Stimulated activated CD4-positive, alpha-beta T cell treated with anti-CD3 and anti-CD28 coated beads, TNF-alpha, amount 100 ng/mL, for 4 hours (primary cell): ENCODE data around the gene CPVL.
"Not testable (repeated sequence)": the region's sequence is repeated elsewhere in the genome, so short reads cannot be mapped to it uniquely, and the experiment has no call there.

Experiments used
- DNase-seq, 3 experiments: peaks; one replicate each; pipeline ENCODE4 v3.0.0-alpha.2; 2020; ENCODE audit warnings: low read depth in 3 of 3

Gene CPVL

DNA sequence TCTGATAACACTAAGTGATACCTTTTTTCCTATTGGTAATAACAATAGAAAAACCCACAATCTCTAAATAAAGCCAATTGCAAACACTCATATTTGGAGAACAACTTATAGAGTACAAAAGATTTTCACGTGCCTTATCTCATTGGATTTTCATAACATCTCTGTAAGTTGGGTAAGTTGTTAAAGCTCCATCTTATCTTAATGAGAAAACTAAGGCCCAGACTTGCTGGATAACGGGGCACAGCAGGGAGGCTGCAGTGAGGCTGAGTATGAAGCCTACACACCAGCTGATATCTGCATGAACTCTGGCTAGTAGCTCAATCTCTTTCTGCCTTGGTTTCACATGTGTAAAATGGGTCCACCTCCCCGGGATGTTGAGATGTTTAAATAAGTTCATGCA, 26.8 kb downstream of the CPVL start:
- DNase-seq, result no peak

DNA sequence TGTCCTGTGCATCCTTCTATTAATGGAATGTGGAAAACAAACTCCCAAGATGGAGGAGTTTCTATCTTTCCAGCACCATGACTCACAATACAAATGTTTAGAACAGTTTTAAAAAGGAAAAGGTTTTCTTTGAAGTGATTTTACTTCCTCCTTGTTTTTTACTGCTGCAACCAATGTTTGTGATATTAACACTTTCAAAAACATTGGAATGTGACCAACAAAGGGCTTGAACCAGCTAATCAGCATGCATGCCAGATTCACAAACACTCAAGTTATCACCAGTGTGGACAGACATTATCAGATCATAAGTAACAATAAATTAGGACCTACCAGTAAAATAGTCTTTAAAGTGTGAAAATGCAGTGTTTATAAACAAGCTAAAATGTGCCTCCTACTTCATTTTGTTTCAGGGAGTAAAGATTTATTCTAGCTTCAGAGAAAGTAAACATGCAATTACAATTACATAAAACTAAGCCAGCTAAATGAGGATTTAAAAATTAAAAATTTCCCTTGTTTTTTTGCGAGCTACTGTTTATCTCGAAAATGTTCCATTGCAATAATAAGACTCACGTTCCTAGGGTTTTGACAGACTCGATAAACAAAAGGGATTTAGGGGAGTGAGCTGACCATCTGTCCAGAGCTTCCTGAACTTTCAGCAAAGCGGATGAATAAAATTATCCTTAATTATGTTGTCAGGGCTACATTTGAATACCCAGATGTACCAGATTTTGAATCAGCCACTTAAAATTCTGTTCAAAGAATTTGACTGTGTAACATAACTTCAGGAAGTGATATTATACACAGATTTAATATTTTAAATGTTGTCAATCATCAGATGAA, 29.8 kb downstream of the CPVL start:
- no peak for DNase-seq

DNA sequence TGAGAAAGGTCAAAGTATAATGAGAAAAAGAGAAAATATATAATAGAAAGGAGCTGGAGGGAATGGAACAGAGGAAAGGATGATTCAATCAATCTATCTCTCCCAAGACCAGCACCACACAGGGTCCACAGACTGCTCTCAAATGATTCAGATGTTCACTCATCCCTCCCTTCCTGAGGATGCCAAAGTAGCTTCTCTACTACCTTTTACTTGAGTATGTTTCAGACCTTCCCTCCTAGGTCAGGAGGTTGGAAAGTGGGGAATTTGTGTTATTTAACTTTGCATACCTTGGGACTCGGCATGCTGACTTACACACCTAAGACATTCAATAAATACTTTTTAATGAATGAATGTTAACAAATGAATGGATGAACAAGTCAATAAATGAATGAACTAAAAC, 30.6 kb downstream of the CPVL start:
- DNase-seq, result no peak

DNA sequence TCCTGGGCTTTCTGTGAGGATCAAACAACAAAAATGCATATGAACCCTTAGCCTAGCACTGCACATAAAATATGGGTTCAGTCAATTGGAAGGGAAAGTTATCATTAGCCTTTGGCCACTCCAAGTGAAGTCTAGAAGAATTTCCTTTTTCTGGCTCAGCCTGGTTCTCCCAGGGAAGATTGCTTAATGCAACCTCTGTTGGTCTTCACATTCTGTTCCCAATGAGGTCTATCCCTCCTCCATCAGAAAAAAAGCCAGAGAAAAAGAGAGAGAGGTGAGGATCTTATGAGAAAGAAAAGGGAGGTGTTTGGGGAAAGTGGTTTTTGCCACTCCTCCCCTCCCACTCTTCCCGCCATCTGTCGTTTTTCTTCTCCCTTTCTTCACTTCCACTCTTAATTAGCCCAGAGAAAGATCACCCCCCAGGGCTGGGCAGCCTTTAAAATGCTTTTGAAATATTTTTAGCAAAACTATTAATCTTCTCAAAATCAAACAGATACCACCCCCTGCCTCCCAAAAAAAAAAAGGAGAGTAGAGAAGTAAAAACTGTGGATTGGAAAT, 31.1 kb downstream of the CPVL start:
- no peak for DNase-seq

DNA sequence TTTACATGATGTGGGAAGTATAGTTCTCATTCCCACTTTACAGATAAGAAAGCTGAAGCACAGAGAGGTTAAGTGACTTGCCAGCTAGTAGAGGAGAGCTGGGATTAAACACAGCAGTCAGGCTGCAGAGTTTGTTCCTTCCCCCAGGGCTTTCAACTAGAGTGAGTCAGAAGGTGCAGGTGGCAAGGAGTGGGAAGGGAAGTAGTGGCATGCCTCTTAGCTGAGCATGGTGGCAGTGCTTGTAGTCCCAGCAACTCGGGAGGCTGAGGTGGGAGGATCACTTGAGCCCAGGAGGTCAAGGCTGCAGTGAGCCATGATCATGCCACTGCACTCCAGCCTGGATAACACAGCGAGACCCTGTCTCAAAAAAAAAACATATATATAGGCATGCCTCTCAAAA, 32.1 kb downstream of the CPVL start:
- DNase-seq, result not testable (repeated sequence)

DNA sequence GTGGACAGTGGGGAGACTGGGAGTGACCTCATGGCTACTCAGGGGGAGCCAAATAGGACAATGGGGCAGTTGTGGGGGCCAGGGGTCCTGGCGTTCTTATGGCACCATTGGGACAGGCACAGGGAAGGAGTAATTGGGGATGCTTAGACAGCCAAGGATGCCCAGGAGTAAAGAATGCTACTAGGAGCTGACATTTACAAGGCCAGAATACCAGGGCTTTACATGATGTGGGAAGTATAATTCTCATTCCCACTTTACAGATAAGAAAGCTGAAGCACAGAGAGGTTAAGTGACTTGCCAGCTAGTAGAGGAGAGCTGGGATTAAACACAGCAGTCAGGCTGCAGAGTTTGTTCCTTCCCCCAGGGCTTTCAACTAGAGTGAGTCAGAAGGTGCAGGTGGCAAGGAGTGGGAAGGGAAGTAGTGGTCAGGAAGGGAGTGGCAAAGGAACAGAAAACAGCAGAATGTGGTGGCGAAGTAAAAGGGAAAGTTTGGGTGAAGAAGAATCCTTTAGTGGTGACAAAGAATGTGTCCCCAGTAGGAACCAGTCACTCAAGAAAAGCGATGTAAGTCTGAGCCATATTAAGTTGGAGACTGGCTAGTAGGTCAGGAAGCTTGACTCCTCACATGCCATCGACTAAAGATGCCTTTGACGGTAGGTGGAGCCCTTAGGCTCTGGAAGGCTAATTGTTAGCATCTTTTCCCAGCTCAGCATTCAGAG, 32.8 kb downstream of the CPVL start:
- no peak for DNase-seq

DNA sequence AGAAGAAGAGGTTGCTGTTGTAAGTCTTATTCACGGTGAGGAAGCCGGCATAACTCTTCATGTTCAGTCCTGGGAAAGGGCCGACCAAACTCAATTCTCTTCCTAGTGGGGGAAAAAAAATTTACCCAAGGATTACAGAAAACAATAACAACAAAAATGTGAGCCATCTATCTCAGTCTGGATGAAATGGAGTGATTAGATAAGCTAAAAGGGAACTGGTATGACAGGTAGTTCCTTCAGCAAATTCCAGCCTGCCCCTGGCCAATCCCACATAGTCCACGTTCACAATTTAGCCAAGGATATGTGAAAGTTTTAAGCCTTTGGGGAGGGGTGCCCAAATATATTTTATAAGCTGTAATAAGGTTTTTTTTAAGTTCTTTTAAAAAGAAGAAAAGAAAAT, 33.6 kb downstream of the CPVL start:
- no peak for DNase-seq

DNA sequence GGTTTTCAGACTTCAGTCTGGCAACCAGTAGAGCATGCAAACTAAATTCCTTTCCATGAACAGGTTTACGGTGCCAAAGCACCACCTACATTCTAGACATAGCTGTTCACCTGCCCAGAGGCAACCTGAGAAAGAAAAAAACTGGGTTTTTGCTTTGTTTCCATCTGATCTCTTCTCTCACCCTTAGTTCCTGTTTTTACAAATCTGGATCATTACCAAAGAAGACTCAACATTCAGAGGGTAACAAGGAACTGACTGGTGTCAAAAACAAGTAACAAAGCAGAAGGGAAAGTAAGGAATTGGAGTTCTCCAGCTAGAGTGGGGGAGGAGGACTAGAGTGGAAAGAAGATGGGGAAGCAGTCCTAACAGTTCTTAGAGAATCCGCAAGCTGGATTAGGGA, 36.4 kb downstream of the CPVL start:
- DNase-seq, result no peak

DNA sequence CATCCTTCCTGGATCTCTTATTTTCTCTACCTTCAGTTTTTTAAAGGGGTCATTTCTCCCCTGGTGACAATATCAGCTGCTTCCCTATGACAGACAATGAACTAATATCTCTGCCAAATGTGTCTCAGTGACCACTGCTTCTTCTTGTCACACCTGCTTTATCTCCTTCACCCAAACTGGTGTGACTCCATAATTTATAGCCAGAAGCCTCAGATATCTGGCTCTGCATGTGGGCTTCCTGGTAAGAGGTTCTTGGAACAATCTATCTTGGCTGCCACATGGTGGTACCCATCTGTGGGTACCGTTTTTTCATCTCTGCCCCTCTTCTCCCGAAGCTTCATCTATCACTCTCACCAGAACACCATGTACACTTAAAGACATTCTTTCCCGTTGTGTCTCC, 37.0 kb downstream of the CPVL start:
- DNase-seq, result no peak

DNA sequence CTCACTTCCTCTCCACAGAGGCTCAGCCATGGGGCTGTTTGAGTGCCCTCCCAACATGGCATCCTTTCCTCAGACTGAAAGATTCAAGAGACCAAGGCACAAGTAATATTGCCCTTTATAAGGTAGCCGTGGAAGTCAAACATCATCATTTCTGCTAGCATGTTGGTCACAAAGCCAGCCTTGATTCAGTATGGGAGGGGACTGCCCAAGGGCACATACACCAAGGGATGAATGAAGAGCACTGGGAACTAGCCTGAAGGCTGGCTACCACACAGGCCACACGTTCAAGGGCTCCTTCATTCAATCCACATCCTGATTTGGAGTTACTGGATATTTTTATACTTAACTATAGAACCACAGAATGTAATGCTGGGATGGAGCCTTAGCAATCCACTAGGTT, 39.3 kb downstream of the CPVL start:
- no peak for DNase-seq

DNA sequence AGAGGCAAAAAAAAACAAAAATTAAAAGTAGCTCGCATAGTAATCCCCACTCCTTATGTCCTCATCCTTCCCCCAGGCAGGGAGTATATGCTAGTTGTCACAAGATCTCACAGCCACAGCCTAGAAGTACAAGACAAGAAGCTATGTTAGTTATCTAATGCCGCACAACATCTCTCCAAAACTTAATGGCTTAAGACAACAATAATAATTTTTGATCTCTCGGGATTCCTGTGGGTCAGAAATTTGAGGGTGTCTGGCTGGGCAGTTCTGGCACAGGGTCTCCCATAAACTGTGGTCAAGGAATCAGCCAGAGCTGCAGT, 39.7 kb downstream of the CPVL start:
- DNase-seq, result no peak

DNA sequence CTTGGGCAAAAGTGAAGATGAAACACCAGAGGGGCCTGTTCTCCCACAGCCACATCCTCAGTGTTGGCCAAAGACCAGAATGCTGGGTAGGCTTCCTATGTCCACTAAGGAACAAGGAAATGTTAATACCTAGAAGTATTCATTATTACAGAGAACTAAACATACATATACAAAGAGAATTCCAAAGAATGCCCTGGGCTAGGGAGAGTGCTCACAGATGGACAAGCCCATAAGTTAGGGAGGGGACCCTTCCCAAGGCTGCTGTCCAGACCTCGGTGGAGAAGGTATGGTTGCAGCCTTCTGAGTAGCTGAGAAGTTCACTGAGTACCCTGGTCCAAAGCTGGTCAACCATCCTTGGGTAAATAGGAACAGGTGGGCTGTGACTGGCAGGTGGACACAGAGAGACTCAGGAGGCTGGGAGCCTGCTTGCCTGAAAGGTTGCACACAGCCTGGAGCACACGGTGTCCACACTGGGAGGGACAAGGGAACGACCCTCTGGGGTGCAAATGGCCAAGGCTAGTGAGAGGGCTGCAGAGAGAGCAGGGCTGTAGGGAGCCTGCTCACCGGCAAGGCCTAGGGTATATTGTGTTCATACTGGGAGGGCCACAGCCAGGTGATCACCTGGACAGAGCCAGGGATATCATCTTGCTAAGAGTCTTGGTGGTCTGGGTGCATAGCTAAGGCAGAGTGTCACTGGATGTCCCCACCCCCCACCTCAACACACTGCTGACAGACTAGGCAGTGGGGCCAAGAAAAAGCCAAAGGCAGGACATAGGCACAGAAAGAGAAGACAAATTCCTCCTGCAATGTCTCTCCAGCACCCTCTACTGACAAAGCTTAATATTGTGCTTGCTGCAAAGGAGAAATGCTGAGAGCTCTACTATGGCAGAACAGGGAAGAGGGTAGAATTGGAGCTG, 40.3 kb downstream of the CPVL start:
- no peak for DNase-seq

DNA sequence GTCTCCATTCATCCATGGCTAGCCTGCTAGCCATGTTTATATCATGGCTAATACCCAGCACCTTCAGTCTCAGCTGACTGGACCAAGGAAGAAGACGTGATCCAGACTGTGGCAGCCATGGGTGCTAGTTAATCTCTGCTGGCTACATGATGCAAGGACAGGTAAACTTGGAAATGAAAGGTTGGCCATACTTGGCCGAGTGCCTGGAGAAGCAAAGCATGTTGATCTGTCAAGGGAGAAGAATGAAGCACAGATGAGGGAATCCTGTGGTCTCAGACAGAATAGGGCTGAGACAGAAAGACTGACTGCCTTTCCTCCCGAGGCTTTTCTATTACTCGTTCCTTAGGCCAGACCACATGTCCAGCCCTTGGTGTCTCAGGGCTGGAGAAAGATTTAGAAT, 41.1 kb downstream of the CPVL start:
- DNase-seq, result no peak

DNA sequence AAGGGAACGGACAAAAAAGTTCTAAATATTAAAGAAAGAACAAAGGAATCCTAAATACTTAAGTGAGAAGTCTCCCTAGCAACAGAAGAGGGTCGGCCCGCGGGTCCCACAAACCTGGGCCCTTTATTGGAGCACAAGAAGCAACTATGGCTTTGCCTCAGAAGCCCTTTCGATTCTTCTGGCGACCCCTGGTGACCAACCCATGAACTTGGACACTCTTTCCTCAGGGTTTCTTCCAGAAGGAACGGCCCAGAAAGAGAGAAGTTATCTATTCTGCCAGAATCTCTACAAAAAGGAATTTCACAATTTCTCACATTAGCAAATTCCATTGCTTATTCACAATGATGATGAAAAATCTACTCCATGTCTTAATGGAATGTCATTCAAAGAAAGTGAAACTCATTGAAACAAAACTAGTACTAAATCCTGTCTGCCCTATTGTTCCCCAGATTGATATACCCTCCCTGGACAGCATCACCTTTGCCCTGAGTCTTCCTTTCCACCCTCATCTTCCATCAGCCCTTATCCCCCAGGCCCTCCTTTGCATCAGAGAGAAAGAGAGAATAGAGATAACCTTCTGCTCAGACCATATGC, 43.7 kb downstream of the CPVL start:
- DNase-seq, result no peak

DNA sequence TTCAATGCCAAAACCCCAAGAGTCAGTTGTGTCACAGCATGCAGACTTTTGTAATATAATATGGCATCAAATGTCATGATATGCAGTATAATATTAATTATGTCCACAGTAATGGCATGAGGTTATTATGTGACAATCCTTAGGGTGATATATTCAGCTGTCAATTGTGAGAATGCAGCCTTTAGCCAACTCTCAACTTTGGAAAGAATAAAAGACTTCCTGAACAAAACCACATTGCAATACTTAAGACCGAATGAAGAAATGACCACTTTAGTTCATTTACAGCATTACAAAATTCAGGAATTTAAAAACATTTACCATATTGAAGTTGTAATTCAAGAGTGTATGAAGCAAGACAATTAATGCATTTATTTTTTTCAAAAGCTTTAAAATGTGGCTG, 45.4 kb downstream of the CPVL start:
- DNase-seq, result no peak

DNA sequence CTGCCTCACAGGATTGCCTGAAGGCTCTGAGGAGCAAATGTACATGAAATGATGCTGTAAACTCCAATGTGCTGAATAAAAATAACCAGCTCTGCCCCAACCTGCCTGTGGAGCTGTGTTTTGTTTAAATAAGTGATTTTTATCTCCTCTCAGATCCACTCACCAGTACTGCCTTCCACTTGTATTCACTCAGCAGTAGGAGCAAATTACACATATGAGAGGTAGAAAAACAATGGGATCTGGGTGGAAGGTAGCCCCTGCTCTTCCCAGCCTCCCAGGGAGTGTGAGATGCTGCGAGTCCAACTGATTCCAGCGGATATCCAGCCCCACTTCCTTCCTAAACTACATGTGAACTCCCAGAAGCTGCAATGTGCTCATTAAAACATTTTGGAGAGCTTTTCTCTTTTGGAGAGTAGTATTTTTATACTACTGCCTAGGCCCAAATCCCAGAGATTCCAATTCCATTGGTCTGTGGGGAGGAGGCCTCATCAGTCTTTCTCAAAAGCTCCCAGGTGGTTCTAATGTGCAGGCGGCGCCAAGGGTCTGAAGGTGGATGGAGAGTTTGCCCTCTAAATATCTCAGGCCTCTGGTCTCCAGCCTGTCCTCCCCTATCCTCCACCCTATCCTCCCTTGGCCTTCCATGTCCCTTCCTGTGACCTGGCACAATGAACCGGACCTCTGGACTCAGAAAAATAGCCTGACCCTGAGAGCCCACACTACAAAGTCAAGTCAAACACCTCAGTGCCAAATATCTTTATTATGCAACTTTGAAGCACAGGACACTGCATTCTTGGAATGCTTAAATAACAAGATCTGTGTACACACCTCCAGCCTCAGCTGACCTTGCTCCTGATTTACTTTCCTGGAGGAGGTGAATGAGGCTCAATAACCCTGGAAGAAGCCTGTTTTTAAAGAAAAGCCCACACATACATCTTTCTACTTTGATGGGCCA, 46.2 kb downstream of the CPVL start:
- no peak for DNase-seq

DNA sequence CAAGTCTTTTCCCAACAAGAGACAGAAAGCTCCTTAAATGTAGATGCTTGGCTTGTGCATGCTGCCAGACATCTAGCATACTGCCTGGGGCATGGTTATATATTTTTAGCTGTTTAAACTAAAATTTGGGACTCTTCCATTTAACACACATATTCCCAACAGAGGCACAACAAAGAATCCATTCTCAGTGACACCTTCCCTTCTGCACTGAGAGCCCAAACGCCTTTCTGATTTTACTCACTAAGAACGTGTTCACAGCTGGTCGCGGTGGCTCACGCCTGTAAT, 49.9 kb downstream of the CPVL start:
- DNase-seq, result no peak

DNA sequence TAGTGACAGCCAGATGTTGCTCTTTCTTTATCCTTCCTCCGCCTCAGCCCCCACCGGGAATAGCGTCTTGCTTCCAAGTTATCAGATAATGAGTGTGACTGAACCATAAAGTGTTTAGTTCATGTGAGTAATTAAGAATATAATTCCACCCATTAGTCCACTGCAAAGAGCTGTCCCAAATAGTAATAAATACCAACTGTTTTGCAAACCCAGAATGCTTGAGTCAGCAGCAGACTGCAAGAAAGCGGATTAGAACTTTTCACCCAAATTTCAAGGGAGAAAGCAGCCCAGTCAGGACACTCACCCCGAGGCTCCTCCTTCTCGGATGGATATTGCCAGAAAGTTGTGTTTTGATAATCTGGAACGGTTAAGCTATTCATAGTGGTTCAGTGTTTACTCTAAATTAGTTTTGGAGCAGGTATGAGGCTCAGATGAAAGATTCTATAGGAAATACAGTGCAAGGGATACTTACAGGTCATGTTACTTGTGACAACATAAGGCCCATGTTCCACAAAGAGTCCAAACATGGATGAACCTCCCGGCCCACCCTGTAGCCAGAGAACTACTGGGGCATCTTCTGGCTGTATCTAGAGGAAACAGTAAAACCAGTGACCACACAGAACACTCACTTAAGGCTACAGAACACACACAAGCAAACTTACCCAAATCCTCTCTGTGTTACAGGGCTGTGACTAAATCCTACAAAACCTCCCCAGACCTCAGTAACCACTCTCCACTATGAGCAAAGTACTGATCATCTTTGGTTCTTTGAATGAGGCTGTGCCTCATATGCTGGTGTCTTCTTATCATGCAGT, 50.5 kb downstream of the CPVL start:
- DNase-seq, result no peak

DNA sequence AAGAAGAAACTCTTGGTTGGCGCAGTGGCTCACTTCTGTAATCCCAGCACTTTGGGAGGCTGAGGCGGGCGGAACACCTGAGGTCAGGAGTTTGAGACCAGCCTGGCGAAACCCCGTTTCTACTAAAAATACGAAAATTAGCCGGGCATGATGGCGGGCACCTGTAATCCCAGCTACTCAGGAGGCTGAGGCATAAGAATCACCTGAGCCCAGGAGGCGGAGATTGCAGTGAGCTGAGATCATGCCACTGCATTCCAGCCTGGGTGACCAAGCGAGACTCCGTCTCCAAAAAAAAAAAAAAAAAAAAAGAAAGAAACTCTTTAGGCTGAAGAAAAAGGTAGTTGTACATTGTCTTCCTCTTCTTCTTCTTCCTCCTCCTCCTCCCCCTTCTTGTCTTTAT, 53.2 kb downstream of the CPVL start:
- DNase-seq, result not testable (repeated sequence)

DNA sequence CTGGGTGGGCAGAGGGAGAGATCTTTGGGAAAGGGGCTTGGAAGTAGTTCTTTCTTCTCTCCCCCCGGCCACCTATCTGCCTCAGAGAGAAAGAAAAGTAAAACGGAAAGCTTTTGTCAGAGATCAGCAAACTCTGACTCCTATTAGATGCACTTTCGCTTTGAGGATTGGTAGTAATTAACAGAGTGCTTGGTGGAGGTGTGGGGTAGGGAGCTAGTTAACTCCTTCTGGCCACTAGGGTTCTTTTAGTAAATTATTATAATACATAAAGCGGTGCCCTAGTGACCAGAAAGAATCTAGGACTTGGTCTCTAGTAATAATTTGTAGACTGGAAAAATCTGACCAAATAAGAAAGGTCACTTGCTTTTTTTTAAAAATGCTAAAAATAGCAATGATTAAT, 54.6 kb downstream of the CPVL start:
- DNase-seq, result no peak
